Epithelial cell of esophagus (primary cell): ENCODE measurements around the gene KRTAP2-4.
"Not testable (repeated sequence)": the region's sequence is repeated elsewhere in the genome, so short reads cannot be mapped to it uniquely, and the experiment has no call there.

Source experiments
- DNase-seq: peaks from one replicate; pipeline ENCODE4 v3.0.0; 2010; ENCODE audit warnings: low read depth
- H3K4me3 ChIP-seq: 2 replicates; pipeline ENCODE4 v1.5.1; 2011; ENCODE audit warnings: mild to moderate bottlenecking, low read length, control low read depth
- TF ChIP-seq, protein P1 (sequence below): IDR thresholded peaks from 2 replicates; pipeline ENCODE4 v1.5.1; 2011; ENCODE audit warnings: low read depth, mild to moderate bottlenecking, low read length, control low read depth, inconsistent platforms; ENCODE audit not compliant: insufficient read depth; ENCODE audit errors: missing control alignments

KRTAP2-4 gene

DNA sequence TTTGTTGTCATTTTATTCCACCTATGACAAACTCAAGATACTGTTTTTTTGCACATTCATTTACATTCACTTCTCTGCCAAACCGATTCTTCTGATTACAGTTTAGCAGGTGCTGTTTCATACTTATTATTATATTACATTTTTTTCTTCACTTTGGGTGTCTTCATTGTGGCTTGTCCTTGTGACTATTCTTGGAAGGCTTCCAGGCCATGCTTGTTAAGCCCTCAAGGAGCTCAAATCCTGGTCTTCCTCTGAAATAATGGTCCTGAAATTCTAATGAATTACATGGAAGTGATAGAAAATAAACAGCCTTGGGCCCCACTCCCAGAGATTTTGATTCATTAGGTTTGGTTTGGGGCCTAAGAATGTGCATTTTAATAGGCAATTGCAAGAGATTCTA is 1.4 kb downstream of the KRTAP2-4 start:
- DNase-seq: no peak
- no peak overlapping the region for H3K4me3 ChIP-seq
- TF ChIP-seq, protein P1, sequence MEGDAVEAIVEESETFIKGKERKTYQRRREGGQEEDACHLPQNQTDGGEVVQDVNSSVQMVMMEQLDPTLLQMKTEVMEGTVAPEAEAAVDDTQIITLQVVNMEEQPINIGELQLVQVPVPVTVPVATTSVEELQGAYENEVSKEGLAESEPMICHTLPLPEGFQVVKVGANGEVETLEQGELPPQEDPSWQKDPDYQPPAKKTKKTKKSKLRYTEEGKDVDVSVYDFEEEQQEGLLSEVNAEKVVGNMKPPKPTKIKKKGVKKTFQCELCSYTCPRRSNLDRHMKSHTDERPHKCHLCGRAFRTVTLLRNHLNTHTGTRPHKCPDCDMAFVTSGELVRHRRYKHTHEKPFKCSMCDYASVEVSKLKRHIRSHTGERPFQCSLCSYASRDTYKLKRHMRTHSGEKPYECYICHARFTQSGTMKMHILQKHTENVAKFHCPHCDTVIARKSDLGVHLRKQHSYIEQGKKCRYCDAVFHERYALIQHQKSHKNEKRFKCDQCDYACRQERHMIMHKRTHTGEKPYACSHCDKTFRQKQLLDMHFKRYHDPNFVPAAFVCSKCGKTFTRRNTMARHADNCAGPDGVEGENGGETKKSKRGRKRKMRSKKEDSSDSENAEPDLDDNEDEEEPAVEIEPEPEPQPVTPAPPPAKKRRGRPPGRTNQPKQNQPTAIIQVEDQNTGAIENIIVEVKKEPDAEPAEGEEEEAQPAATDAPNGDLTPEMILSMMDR: no peak

DNA sequence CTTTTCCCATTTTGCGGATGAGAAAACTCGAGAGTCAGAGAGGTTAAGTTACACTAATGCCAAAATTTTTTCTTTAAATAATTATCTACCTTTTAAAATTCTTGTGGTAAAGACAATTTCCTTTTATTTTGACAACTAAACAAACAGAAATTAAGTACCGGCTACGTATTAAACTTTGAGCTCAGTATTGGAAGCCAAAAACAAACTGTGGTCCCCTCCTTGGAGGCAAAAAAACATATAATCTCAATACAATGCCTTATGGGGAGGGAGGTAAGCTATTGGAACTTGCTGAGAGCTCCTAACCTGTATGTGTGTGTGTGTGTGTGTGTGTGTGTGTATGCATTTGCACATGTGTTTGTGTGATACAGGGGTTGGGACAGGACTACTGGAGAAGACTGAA is 2.2 kb downstream of the KRTAP2-4 start:
- no peak overlapping the region for H3K4me3 ChIP-seq
- TF ChIP-seq, protein P1: no peak
- DNase-seq: no peak

GRCh38 chr17:41061964-41062363 is 3.7 kb downstream of the KRTAP2-4 start:
- H3K4me3 ChIP-seq: no peak overlapping the region
- TF ChIP-seq, protein P1: no peak
- DNase-seq: peak; percentile 59

- TF ChIP-seq, protein P1: no peak
- peak; percentile 97 for DNase-seq
- H3K4me3 ChIP-seq: no peak within 1 kb of the TSS
These were observed 5.6 kb downstream of the KRTAP2-4 start, which contains the start of gene KRTAP2-3 for GRCh38 chr17:41060052-41060604. Gene KRTAP2-3, minus strand, starts transcription at chr17:41060114. Its CDS starts 64 bp downstream, at chr17:41060050.

- DNase-seq: peak; percentile 75
- H3K4me3 ChIP-seq: not testable (repeated sequence)
These were observed 6.2 kb downstream of the KRTAP2-4 start for GRCh38 chr17:41059276-41060051.

DNA sequence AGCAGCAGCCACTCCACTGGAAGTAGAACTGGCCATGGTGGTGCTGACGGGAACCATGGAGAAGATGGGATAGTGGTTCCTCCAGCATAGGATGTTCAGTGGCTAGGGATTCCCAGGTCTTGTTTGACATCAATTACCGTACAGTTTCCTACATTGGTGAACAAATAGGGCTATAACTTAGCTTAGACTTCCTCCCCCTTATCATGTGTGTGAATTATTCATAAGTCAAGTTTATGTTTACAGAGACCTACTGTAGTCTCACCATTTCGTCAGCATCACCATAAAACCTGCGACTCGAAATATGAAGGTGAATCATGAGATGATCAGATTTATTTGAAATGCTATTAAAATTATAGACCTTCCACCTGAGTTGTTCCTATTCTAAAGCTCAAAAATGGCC is 6.9 kb downstream of the KRTAP2-4 start:
- DNase-seq: peak; percentile 24
- no peak overlapping the region for H3K4me3 ChIP-seq
- TF ChIP-seq, protein P1: no peak

DNA sequence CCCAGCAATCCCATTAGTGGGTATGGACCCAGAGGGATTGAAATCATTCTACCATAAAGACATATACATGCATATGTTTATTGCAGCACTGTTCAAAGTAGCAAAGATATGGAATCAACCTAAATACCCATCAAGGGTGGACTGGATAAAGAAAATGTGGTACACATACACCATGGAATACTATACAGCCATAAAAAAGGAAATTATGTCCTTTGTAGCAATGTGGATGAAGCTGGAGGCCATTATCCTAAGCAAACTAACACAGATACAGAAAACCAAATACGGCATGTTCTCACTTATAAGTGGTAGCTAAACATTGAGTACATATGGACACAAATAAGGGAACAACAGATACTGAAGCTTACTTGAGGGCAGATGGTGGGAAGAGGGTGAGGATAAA is 8.1 kb downstream of the KRTAP2-4 start:
- TF ChIP-seq, protein P1: no peak
- H3K4me3 ChIP-seq: no peak overlapping the region
- no peak for DNase-seq

- not testable (repeated sequence) for DNase-seq, H3K4me3 ChIP-seq
These were observed 10.5 kb downstream of the KRTAP2-4 start, which contains the start of gene KRTAP2-2 for GRCh38 chr17:41055130-41055529. Gene KRTAP2-2, minus strand, starts transcription at chr17:41055230. Its CDS starts 19 bp downstream, at chr17:41055211.

DNA sequence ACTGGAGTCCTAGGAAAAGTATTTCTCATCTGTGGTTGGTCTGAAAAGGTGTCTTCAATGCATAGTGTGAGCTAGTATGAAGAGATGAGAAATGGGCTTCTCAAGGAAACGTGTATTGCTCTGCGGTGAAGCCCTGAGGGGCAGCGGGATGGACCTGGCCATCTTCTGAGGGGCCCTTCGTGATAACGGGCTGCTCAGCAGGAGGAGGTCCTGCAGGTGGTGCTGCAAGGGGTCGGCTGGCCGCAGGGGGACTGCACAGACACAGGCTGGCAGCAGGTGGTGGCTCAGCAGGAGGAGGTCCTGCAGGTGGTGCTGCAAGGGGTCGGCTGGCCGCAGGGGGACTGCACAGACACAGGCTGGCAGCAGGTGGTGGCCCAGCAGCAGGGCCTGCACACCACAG is 11.1 kb downstream of the KRTAP2-4 start:
- DNase-seq, H3K4me3 ChIP-seq: not testable (repeated sequence)
